Bronchial smooth muscle cell (primary cell): ENCODE measurements around the gene HMGCS2. TPM values are rescaled to one million over a fixed set of nuclear protein-coding genes. Genes with fewer than 3 reads are reported as not detected.

Source experiments
- total RNA-seq: library from RNA; depleted of rRNA; stranded (reverse); fragments of >200 nt; gene quantifications from 2 replicates; pipeline ENCODE4 v1.2.1, GENCODE V29; 2014

The HMGCS2 gene
- total RNA-seq, result not detected in 2 replicates

DNA sequence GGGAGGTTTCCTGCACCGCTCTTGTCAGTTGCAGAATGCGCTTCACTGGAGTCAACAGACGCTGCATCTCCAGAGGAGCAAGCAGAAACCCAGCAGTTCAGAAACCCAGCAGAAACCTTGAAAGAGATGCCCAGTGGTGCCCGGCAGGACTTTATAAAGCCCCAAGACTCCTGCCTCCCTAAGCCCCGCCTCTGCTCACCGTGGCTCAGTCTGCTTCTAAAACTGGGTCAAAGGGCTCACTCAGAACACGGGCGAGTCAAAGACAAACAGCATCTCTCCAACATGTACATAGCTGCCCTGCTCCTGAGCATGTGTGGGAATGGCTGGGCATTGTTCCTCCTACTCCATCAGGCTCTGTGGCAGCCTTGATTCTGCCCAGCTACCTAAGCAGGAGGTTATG is at the start of gene HMGCS2:
Gene HMGCS2, minus strand, starts transcription at position 128 of the 400 bp plus-strand sequence. Its CDS starts 61 bp downstream, at position 67.

DNA sequence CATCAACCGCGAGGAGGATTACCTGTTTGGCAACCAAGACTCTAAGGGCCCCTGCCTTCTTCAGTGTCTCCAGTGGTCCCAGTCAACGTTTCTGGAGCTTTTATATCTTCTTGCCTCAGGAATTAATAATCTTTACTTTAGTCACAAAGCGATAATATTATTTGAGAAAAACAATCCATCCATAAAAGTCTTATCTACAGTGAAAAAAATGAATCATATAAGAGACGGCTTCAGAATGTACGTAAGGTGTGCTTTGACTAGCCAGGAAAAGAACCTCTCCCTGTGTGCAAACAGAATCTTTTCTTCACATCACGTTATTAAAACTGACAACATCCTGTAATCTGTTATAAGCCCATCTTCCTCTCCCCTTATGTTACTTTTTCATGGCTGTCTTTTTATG is 42.7 kb upstream of the HMGCS2 start, which contains the start of gene REG4:
Gene REG4, minus strand, starts transcription at position 74 of the 400 bp plus-strand sequence. CDS start 2,691 bp downstream, outside the sequence.

DNA sequence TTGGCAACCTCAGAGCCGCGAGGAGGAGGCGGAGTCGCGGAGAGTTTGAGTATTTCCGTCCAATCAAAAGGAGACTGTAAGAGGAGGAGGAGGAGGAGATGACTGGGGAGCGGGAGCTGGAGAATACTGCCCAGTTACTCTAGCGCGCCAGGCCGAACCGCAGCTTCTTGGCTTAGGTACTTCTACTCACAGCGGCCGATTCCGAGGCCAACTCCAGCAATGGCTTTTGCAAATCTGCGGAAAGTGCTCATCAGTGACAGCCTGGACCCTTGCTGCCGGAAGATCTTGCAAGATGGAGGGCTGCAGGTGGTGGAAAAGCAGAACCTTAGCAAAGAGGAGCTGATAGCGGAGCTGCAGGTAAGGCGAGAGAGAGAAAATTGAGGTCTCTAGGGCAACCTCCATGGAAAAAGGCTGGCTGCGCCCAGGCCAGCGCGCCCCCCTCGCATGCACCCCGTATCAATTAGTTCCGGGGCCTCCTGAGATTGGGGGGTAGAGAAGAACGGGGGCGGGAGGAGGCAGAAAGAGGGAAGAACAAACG is 56.8 kb downstream of the HMGCS2 start, which contains the start of gene PHGDH:
Gene PHGDH, plus strand, starts transcription at position 131 of the 538 bp plus-strand sequence. Its CDS starts 89 bp downstream, at position 220.

Other genes starting within 250 kb of the HMGCS2 start
- 7.6 and 8.2 TPM in 2 replicates for gene ZNF697, start 120.6 kb downstream of the HMGCS2 start, total RNA-seq
- gene PHGDH, start 57.0 kb downstream of the HMGCS2 start, total RNA-seq, result 46.8 and 154 TPM in 2 replicates
- gene REG4, start 42.6 kb upstream of the HMGCS2 start, total RNA-seq, result not detected in 2 replicates
- gene ADAM30, start 127.6 kb upstream of the HMGCS2 start, total RNA-seq, result not detected in 2 replicates